Uterus (tissue), 4 donors: Measurements from ENCODE around the gene KCNMA1. TPM values are rescaled to one million over a fixed set of nuclear protein-coding genes. Genes with fewer than 3 reads are reported as not detected.

Experiments
- DNase-seq, 2 donors: peaks; one replicate each; pipeline ENCODE4 v3.0.0-alpha.2; 2019 to 2020
- H3K27ac ChIP-seq, 2 donors: fragments of 200-600 bp; sonication (generic); 1 replicate in 1 of 2; 2 replicates in 1 of 2; pipeline ENCODE4 v1.5.1; 2016 to 2018
- H3K27me3 ChIP-seq, 2 donors: fragments of 200-600 bp; sonication (generic); one replicate each; pipeline ENCODE4 v1.5.1; 2018 to 2019; ENCODE audit warnings: control low read depth in 1 of 2
- H3K36me3 ChIP-seq, 2 donors: fragments of 200-600 bp; sonication (generic); one replicate each; pipeline ENCODE4 v1.5.1; 2019; ENCODE audit warnings: control low read depth in 1 of 2
- H3K4me1 ChIP-seq, 2 donors: fragments of 200-600 bp; sonication (generic); one replicate each; pipeline ENCODE4 v1.5.1; 2018 to 2019; ENCODE audit warnings: control low read depth in 1 of 2
- H3K4me3 ChIP-seq, 2 donors: fragments of 200-600 bp; sonication (generic); 1 replicate in 1 of 2; 2 replicates in 1 of 2; pipeline ENCODE4 v1.5.1; 2018 to 2019; ENCODE audit warnings: mild to moderate bottlenecking in 1 of 2
- H3K9me3 ChIP-seq, 2 donors: fragments of 200-600 bp; sonication (generic); one replicate each; pipeline ENCODE4 v1.5.1; 2019; ENCODE audit warnings: control low read depth in 1 of 2
- POLR2A ChIP-seq, 2 donors: fragments of 450-650 bp; IDR thresholded peaks; one replicate each; pipeline ENCODE4 v1.6.1; 2016; ENCODE audit warnings: antibody characterized with exemption in 2 of 2, mild to moderate bottlenecking in 1 of 2, moderate library complexity in 1 of 2
- intact Hi-C: fragments of 100-400 bp; cut with DNase I; formaldehyde crosslinking; loops from one replicate; pipeline ENCODE4 v1.15.1; 2023; ENCODE audit warnings: low total_unique reads
- total RNA-seq, 4 donors: library from RNA; depleted of rRNA in 3 of 4; stranded (reverse); fragments of >200 nt in 3 of 4; gene quantifications; one replicate each; pipeline versions ENCODE4 v1.1.0 to v1.2.4, GENCODE V29; 2014 to 2023
- TF ChIP-seq, protein P1 (sequence below), 4 experiments: fragments of 200-600 bp in 2 of 4; fragments of 450-650 bp in 2 of 4; sonication (generic) in 2 of 4; IDR thresholded peaks; one replicate each; pipeline ENCODE4 v1.5.1; 2016 to 2019; ENCODE audit warnings: antibody characterized with exemption in 4 of 4, mild to moderate bottlenecking in 2 of 4, moderate library complexity in 1 of 4
- donor health status: DM: yes; HTN: yes; CAD: no.

KCNMA1 gene
- total RNA-seq, 4 donors from 2014 or later, result 86.2 to 236 (median 164) TPM

DNA sequence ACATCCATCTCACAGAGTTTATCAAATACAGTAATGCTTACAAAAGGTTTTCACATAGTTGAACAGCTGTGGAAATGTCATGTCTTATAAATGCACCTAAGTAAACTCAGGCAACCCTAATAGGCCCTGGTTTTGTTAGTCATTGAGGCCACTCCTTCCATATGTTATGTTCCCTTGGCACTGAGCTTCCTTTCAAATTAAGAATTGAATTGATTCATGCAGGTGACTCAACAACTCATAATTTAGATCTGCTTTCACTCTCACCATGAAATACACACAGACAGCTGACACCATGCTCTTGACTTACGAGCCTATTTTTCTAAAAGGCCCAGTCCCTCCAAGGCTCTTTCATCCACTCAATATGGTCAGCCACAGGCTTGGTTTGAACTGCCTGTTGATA is 476.9 kb downstream of the KCNMA1 start:
- no peak overlapping the region for H3K4me3 ChIP-seq
- TF ChIP-seq, protein P1, sequence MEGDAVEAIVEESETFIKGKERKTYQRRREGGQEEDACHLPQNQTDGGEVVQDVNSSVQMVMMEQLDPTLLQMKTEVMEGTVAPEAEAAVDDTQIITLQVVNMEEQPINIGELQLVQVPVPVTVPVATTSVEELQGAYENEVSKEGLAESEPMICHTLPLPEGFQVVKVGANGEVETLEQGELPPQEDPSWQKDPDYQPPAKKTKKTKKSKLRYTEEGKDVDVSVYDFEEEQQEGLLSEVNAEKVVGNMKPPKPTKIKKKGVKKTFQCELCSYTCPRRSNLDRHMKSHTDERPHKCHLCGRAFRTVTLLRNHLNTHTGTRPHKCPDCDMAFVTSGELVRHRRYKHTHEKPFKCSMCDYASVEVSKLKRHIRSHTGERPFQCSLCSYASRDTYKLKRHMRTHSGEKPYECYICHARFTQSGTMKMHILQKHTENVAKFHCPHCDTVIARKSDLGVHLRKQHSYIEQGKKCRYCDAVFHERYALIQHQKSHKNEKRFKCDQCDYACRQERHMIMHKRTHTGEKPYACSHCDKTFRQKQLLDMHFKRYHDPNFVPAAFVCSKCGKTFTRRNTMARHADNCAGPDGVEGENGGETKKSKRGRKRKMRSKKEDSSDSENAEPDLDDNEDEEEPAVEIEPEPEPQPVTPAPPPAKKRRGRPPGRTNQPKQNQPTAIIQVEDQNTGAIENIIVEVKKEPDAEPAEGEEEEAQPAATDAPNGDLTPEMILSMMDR (IDR thresholded peaks at IDR 0.05), result no peak
- TF ChIP-seq POLR2A (IDR thresholded peaks at IDR 0.05), result no peak
- peak overlapping the region in 1 of 2 donors; percentile 4 for H3K27ac ChIP-seq
- no peaks in the 10 kb centered on the region for H3K27me3 ChIP-seq
- peaks cover 0 to 8% of the 10 kb centered on the region in 2 donors for H3K4me1 ChIP-seq
- no peak for DNase-seq
- H3K36me3 ChIP-seq, result no peaks in the 10 kb centered on the region
- intact Hi-C loops, result no loop called here
- H3K9me3 ChIP-seq, result no peaks in the 10 kb centered on the region

DNA sequence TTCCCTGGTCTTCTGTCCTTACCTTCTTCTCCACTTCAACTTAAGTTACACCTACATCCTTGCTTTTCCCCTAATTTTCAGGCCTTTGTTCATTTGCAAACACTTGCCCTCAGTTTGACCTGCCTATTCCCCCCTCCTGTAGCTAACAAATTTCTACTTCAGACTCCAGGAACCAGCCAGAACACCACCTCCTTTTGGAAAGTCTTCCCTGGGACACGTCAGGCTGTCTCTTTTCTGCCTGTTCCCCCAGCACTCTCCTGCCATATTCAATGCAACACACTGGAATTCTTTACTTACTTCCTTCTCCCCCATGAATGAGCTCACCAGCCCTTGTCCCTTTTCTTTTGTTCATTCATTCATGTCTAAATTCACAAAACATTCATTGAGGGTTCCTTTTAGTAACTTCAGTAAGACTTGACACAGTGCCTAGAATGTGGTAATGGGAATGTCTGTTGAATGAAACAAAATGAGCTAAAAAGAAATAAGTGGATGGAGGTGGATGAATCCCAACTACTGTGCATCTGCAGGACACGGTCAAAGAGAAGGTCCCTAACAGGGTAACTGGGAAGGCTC is 478.0 kb downstream of the KCNMA1 start:
- H3K4me3 ChIP-seq, result no peak overlapping the region
- peaks cover 0 to 8% of the 10 kb centered on the region in 2 donors for H3K4me1 ChIP-seq
- H3K9me3 ChIP-seq, result no peaks in the 10 kb centered on the region
- TF ChIP-seq POLR2A (IDR thresholded peaks at IDR 0.05), result no peak
- TF ChIP-seq, protein P1 (IDR thresholded peaks at IDR 0.05), result no peak
- H3K36me3 ChIP-seq, result no peaks in the 10 kb centered on the region
- no peaks in the 10 kb centered on the region for H3K27me3 ChIP-seq
- no peak for DNase-seq
- peak overlapping the region; percentile 25 to 42 for H3K27ac ChIP-seq
- intact Hi-C loops, result no loop called here

DNA sequence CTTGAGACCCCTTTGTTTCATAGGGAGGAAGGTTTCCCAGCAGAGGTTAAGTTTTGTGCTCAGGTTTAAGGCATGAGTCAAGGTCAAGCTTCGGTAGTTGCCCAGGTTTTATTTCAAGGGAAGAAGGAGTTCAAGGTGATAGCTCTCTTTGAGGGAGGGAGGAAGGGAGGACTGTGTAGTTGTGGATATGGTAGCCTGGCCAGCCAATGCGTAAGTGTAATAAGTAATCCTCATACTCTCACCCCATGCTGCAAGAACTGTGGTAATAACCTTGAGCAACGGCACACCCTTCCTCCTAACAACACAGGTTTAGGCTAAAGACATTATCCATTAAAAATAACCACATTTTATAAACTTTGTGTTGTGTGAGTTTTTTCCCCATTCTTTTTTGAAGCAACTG is 478.9 kb downstream of the KCNMA1 start:
- Histone ChIP-seq H3K36me3 (no peaks in the 10 kb centered on the region), H3K4me1 (peaks cover 0 to 8% of the 10 kb centered on the region in 2 donors), H3K27me3 (no peaks in the 10 kb centered on the region), H3K9me3 (no peaks in the 10 kb centered on the region), H3K27ac (peak overlapping the region in 1 of 2 donors; percentile 42), H3K4me3 (no peak overlapping the region)
- intact Hi-C loops, result no loop called here
- TF ChIP-seq, protein P1 (IDR thresholded peaks at IDR 0.05), result no peak
- TF ChIP-seq POLR2A (IDR thresholded peaks at IDR 0.05), result no peak
- no peak for DNase-seq

DNA sequence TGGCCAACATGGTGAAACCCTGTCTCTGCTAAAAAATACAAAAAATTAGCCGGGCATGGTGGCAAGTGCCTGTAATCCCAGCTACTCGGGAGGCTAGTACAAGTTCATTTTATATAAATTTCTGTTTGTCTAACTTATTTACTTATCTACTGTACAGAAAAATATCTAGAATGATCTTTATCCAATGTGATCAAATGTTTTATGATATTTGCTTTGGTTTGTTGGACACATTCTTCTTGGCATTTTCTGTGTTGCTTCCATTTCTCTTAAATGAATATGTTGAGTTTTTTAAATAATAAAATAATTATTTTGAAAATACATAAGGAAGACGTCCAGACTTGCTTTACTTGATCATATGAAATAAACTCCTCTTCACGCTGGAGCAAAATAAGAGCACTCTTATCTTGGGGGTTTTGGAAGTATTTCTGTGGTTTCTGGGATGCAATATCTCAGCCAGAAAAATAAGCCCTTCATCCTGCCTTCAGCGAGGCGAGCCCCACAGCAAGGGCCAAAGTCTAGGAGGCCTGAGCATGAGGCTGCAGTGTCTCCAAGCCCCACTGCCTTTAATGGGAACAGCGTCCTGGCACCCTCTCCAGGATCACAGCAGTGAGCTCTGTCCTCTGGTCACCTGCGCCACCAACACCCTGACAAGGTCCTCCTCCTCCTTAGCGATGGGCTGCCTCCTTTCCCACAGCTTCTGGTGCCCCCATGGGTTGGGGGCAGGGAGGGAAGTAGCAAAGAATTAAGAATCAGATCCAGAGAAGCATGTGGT is 480.2 kb downstream of the KCNMA1 start:
- Histone ChIP-seq H3K9me3 (no peaks in the 10 kb centered on the region), H3K4me3 (no peak overlapping the region), H3K36me3 (no peaks in the 10 kb centered on the region), H3K4me1 (peaks cover 0 to 8% of the 10 kb centered on the region in 2 donors), H3K27me3 (no peaks in the 10 kb centered on the region), H3K27ac (peak overlapping the region; percentile 48 to 49)
- intact Hi-C loops, result no loop called here
- no peak for TF ChIP-seq POLR2A (IDR thresholded peaks at IDR 0.05)
- TF ChIP-seq, protein P1 (IDR thresholded peaks at IDR 0.05), result no peak
- DNase-seq, result no peak

DNA sequence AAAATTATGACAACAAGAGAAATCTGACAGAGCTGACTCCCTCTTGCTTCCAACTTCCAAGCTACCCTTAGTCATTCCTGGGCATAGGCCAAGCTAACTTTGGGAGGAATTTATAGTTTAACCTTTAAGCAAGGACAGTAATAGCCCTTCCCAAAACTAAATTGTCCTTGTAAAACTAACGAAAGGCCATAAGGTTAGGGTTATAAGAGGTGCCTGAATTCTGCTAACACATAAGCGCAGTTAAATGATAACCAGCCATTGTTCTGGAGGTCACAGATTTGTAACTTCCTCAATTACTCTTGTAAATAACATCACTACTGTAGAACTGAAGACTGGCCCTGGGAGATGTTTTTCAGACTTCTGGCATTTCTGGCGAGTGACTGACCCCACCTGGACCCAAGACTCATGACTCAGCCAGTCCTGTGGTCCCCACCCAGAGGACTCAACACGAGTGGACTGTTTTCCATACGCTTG is 481.2 kb downstream of the KCNMA1 start:
- Histone ChIP-seq H3K9me3 (no peaks in the 10 kb centered on the region), H3K27me3 (no peaks in the 10 kb centered on the region), H3K36me3 (no peaks in the 10 kb centered on the region), H3K4me3 (no peak overlapping the region), H3K27ac (peak overlapping the region; percentile 48 to 49), H3K4me1 (peaks cover 0 to 8% of the 10 kb centered on the region in 2 donors)
- DNase-seq, result peak; percentile 35 to 40
- intact Hi-C loops, result no loop called here
- TF ChIP-seq, protein P1 (IDR thresholded peaks at IDR 0.05), result no peak
- no peak for TF ChIP-seq POLR2A (IDR thresholded peaks at IDR 0.05)
